Left ventricle myocardium inferior (tissue), 1 donor: ENCODE data around the gene TSPAN11. TPM values are rescaled to one million over a fixed set of nuclear protein-coding genes. Genes with fewer than 3 reads are reported as not detected.

Experiments
- DNase-seq: peaks from one replicate; pipeline ENCODE4 v3.0.0-alpha.2; 2020
- H3K27ac ChIP-seq: fragments of 200-600 bp; replicated peaks from 2 replicates; pipeline ENCODE4 v1.8.0; 2021
- H3K27me3 ChIP-seq: fragments of 200-600 bp; 2 replicates; pipeline ENCODE4 v1.8.0; 2021; ENCODE audit warnings: low read depth
- H3K36me3 ChIP-seq: fragments of 200-600 bp; 2 replicates; pipeline ENCODE4 v1.8.0; 2021
- H3K4me1 ChIP-seq: fragments of 200-600 bp; 2 replicates; pipeline ENCODE4 v1.8.0; 2021
- H3K4me3 ChIP-seq: fragments of 200-600 bp; 2 replicates; pipeline ENCODE4 v1.8.0; 2021; ENCODE audit warnings: mild to moderate bottlenecking, moderate library complexity
- H3K9me3 ChIP-seq: fragments of 200-600 bp; replicated peaks from 2 replicates; pipeline ENCODE4 v1.8.0; 2021
- CTCF ChIP-seq: fragments of 200-600 bp; IDR thresholded peaks from 2 replicates; pipeline ENCODE4 v1.8.0; 2021; ENCODE audit warnings: antibody characterized with exemption, mild to moderate bottlenecking, borderline replicate concordance
- intact Hi-C: fragments of 100-400 bp; cut with micrococcal nuclease; formaldehyde crosslinking; loops from one replicate; pipeline ENCODE4 v1.11.0; 2022
- total RNA-seq: library from RNA; stranded (reverse); fragmentation: NEBNext Ultra II Directional; extraction: Animal tissue kit (Norgen Biotek cat#: 25700); gene quantifications from one replicate; pipeline ENCODE4 v1.2.1, GENCODE V29; 2021
- donor health status: DM: no; HTN: yes; CAD: no; lungs with severe emphysema.

Gene TSPAN11
- total RNA-seq, 1 donor from 2014 or later: 1.7 TPM

GRCh38 chr12:30959110-30959710 is 32.7 kb downstream of the TSPAN11 start:
- intact Hi-C loops: no loop called here
- no peaks in the 10 kb centered on the region for H3K9me3 ChIP-seq
- TF ChIP-seq CTCF: no peak
- peaks cover 7% of the 10 kb centered on the region for H3K4me1 ChIP-seq
- no peak for DNase-seq
- H3K4me3 ChIP-seq: no peak overlapping the region
- H3K36me3 ChIP-seq: no peaks in the 10 kb centered on the region
- H3K27me3 ChIP-seq: no peaks in the 10 kb centered on the region
- H3K27ac ChIP-seq: no peak overlapping the region

- H3K4me1 ChIP-seq: peaks cover 2% of the 10 kb centered on the region
- DNase-seq: no peak
- TF ChIP-seq CTCF: no peak
- no peaks in the 10 kb centered on the region for H3K9me3 ChIP-seq
- no peak overlapping the region for H3K4me3 ChIP-seq
- no peak overlapping the region for H3K27ac ChIP-seq
- no peaks in the 10 kb centered on the region for H3K27me3 ChIP-seq
- H3K36me3 ChIP-seq: no peaks in the 10 kb centered on the region
- intact Hi-C loops: no loop called here
These were observed 33.2 kb downstream of the TSPAN11 start for GRCh38 chr12:30959778-30960177.

GRCh38 chr12:30961030-30961429 is 34.5 kb downstream of the TSPAN11 start:
- Histone ChIP-seq H3K9me3 (no peaks in the 10 kb centered on the region), H3K27ac (no peak overlapping the region)
- intact Hi-C loops: no loop called here

GRCh38 chr12:30962047-30962446 is 35.5 kb downstream of the TSPAN11 start:
- no peak for TF ChIP-seq CTCF
- Histone ChIP-seq H3K27me3 (no peaks in the 10 kb centered on the region), H3K27ac (no peak overlapping the region), H3K4me1 (peaks cover under 1% of the 10 kb centered on the region), H3K36me3 (no peaks in the 10 kb centered on the region), H3K4me3 (no peak overlapping the region), H3K9me3 (no peaks in the 10 kb centered on the region)
- DNase-seq: no peak
- intact Hi-C loops: no loop called here

More at GRCh38 chr12:30961030-30961429, 34.5 kb downstream of the TSPAN11 start:
- Histone ChIP-seq H3K27me3 (no peaks in the 10 kb centered on the region), H3K4me1 (no peaks in the 10 kb centered on the region), H3K4me3 (no peak overlapping the region), H3K36me3 (no peaks in the 10 kb centered on the region)
- no peak for DNase-seq
- TF ChIP-seq CTCF: no peak

- intact Hi-C loops: no loop called here
- no peak for DNase-seq
- no peak for TF ChIP-seq CTCF
- Histone ChIP-seq H3K4me1 (peaks cover 17% of the 10 kb centered on the region), H3K36me3 (no peaks in the 10 kb centered on the region), H3K27me3 (no peaks in the 10 kb centered on the region), H3K9me3 (no peaks in the 10 kb centered on the region), H3K27ac (no peak overlapping the region), H3K4me3 (no peak overlapping the region)
These were observed 37.4 kb downstream of the TSPAN11 start for GRCh38 chr12:30963709-30964564.
